Measurements from ENCODE around the gene LDLRAD3.

Gene LDLRAD3

GRCh38 chr11:36071917-36072500 is 128.1 kb downstream of the LDLRAD3 start:
- no peak for DNase-seq (ENCODE audit: extremely low read depth in 1 of 2, low read depth in 1 of 2)

GRCh38 chr11:36073411-36074203 is 129.7 kb downstream of the LDLRAD3 start:
- no peak for DNase-seq (ENCODE audit: extremely low read depth in 1 of 2, low read depth in 1 of 2)

- no peak for DNase-seq (ENCODE audit: extremely low read depth in 1 of 2, low read depth in 1 of 2)
Observed at GRCh38 chr11:36074941-36075431, 131.1 kb downstream of the LDLRAD3 start.

- no peak for DNase-seq (ENCODE audit: extremely low read depth in 1 of 2, low read depth in 1 of 2)
Observed at GRCh38 chr11:36077368-36077767, 133.5 kb downstream of the LDLRAD3 start.

GRCh38 chr11:36077886-36078685 is 134.2 kb downstream of the LDLRAD3 start:
- DNase-seq (ENCODE audit: extremely low read depth in 1 of 2, low read depth in 1 of 2) = no peak

GRCh38 chr11:36078686-36079055 is 134.8 kb downstream of the LDLRAD3 start:
- no peak for DNase-seq (ENCODE audit: extremely low read depth in 1 of 2, low read depth in 1 of 2)

- no peak for DNase-seq (ENCODE audit: extremely low read depth in 1 of 2, low read depth in 1 of 2)
Observed at GRCh38 chr11:36079878-36080675, 136.2 kb downstream of the LDLRAD3 start.

- no peak for DNase-seq (ENCODE audit: extremely low read depth in 1 of 2, low read depth in 1 of 2)
Observed at GRCh38 chr11:36081274-36081945, 137.5 kb downstream of the LDLRAD3 start.

GRCh38 chr11:36086366-36086765 is 142.5 kb downstream of the LDLRAD3 start:
- DNase-seq (ENCODE audit: extremely low read depth in 1 of 2, low read depth in 1 of 2) = no peak

GRCh38 chr11:36088266-36088972 is 144.6 kb downstream of the LDLRAD3 start:
- no peak for DNase-seq (ENCODE audit: extremely low read depth in 1 of 2, low read depth in 1 of 2)

GRCh38 chr11:36089920-36090319 is 146.1 kb downstream of the LDLRAD3 start:
- DNase-seq (ENCODE audit: extremely low read depth in 1 of 2, low read depth in 1 of 2) = no peak

GRCh38 chr11:36090356-36091109 is 146.7 kb downstream of the LDLRAD3 start:
- DNase-seq (ENCODE audit: extremely low read depth in 1 of 2, low read depth in 1 of 2) = no peak

- no peak for DNase-seq (ENCODE audit: extremely low read depth in 1 of 2, low read depth in 1 of 2)
Observed at GRCh38 chr11:36091256-36091811, 147.5 kb downstream of the LDLRAD3 start.

- DNase-seq (ENCODE audit: extremely low read depth in 1 of 2, low read depth in 1 of 2) = no peak
Observed at GRCh38 chr11:36092314-36093030, 148.6 kb downstream of the LDLRAD3 start.

- no peak for DNase-seq (ENCODE audit: extremely low read depth in 1 of 2, low read depth in 1 of 2)
Observed at GRCh38 chr11:36093548-36093947, 149.7 kb downstream of the LDLRAD3 start.

- no peak for DNase-seq (ENCODE audit: extremely low read depth in 1 of 2, low read depth in 1 of 2)
Observed at GRCh38 chr11:36094164-36094563, 150.3 kb downstream of the LDLRAD3 start.

- DNase-seq (ENCODE audit: extremely low read depth in 1 of 2, low read depth in 1 of 2) = no peak
Observed at GRCh38 chr11:36095716-36096115, 151.9 kb downstream of the LDLRAD3 start.

GRCh38 chr11:36097219-36097650 is 153.4 kb downstream of the LDLRAD3 start:
- no peak for DNase-seq (ENCODE audit: extremely low read depth in 1 of 2, low read depth in 1 of 2)
